ENCODE results near the gene TCFL5. TPM values are rescaled to one million over a fixed set of nuclear protein-coding genes. Genes with fewer than 3 reads are reported as not detected.

The TCFL5 gene
- total RNA-seq, 1 experiment from 2014 or later: 15.1 TPM

GRCh38 chr20:62859721-62860120 is 1.9 kb downstream of the TCFL5 start:
- H3K27ac Mint-ChIP-seq (ENCODE audit: unreplicated experiment): no peak overlapping the region
- CTCF ChIA-PET: no interaction called here
- TSS peak; percentile 23 for BruUV-seq (replicated peaks)

GRCh38 chr20:62858058-62858830 is 3.4 kb downstream of the TCFL5 start:
- Mint-ChIP-seq H3K4me1 (ENCODE audit: low read depth, unreplicated experiment) (peaks cover 15% of the 10 kb centered on the region), H3K36me3 (ENCODE audit: insufficient read depth, unreplicated experiment) (peaks cover 14% of the 10 kb centered on the region), H3K27ac (ENCODE audit: unreplicated experiment) (no peak overlapping the region), H3K27me3 (ENCODE audit: insufficient read depth, unreplicated experiment) (no peaks in the 10 kb centered on the region), H3K9me3 (ENCODE audit: unreplicated experiment) (peaks cover 9% of the 10 kb centered on the region), H3K4me3 (ENCODE audit: unreplicated experiment) (no peak overlapping the region)
- Histone ChIP-seq H3K9me3 (0 out of 2 replicates have a peak, but pooled peaks cover 1% of the 10 kb centered on the region), H3K27me3 (replicated peaks; ENCODE audit: control insufficient read depth, insufficient read depth, low read length) (no peaks in the 10 kb centered on the region), H3K4me3 (ENCODE audit: low read depth, low read length) (no peak overlapping the region), H3K4me1 (peaks cover 14% of the 10 kb centered on the region), H3K36me3 (ENCODE audit: control insufficient read depth, insufficient read depth, low read length) (no peaks in the 10 kb centered on the region)
- ChIA-PET CTCF (interaction anchor here (0.5 to 0.6 kb wide), 2 partner anchors 199 to 310 kb away, joined by 3 to 4 read pairs; no protein-coding TSS in a partner anchor), POLR2A (no interaction called here)
- no peak for DNase-seq
- BruUV-seq (replicated peaks): no TSS peak
- no peak for TF ChIP-seq CTCF (IDR thresholded peaks at IDR 0.05; ENCODE audit: insufficient read depth in 1 of 2, low read depth in 1 of 2, low read length in 1 of 2, severe bottlenecking in 1 of 2, unreplicated experiment in 1 of 2)
- intact Hi-C loops (cut with micrococcal nuclease; ENCODE audit: unreplicated experiment): no loop called here

More at GRCh38 chr20:62859721-62860120, 1.9 kb downstream of the TCFL5 start:
- H3K9me3 ChIP-seq: peaks cover 12% of the 10 kb centered on the region
- intact Hi-C loops (cut with micrococcal nuclease; ENCODE audit: unreplicated experiment): loop anchor here (5.0 kb wide), 1 partner anchor 52 kb away; no protein-coding TSS in a partner anchor
- peaks cover 11% of the 10 kb centered on the region for H3K9me3 Mint-ChIP-seq (ENCODE audit: unreplicated experiment)
- no peaks in the 10 kb centered on the region for H3K27me3 Mint-ChIP-seq (ENCODE audit: insufficient read depth, unreplicated experiment)
- peak overlapping the region; percentile 65 for H3K4me3 Mint-ChIP-seq (ENCODE audit: unreplicated experiment)
- DNase-seq: no peak
- POLR2A ChIA-PET: no interaction called here
- no peak overlapping the region for H3K4me3 ChIP-seq (ENCODE audit: low read depth, low read length)
- no peak for TF ChIP-seq CTCF (IDR thresholded peaks at IDR 0.05; ENCODE audit: insufficient read depth in 1 of 2, low read depth in 1 of 2, low read length in 1 of 2, severe bottlenecking in 1 of 2, unreplicated experiment in 1 of 2)
- H3K4me1 ChIP-seq: peaks cover 14% of the 10 kb centered on the region
- H3K27me3 ChIP-seq (replicated peaks; ENCODE audit: control insufficient read depth, insufficient read depth, low read length): no peaks in the 10 kb centered on the region
- peaks cover 15% of the 10 kb centered on the region for H3K4me1 Mint-ChIP-seq (ENCODE audit: low read depth, unreplicated experiment)
- H3K36me3 ChIP-seq (ENCODE audit: control insufficient read depth, insufficient read depth, low read length): no peaks in the 10 kb centered on the region
- peaks cover 14% of the 10 kb centered on the region for H3K36me3 Mint-ChIP-seq (ENCODE audit: insufficient read depth, unreplicated experiment)

GRCh38 chr20:62856931-62857619 is 4.5 kb downstream of the TCFL5 start:
- ChIA-PET CTCF (no interaction called here), POLR2A (interaction anchor here (0.6 kb wide), 1 partner anchor 78 kb away, joined by 8 read pairs; no protein-coding TSS in a partner anchor)
- H3K27ac Mint-ChIP-seq (ENCODE audit: unreplicated experiment): no peak overlapping the region

More at GRCh38 chr20:62856931-62857619, 4.5 kb downstream of the TCFL5 start:
- no peak for TF ChIP-seq CTCF (IDR thresholded peaks at IDR 0.05; ENCODE audit: insufficient read depth in 1 of 2, low read depth in 1 of 2, low read length in 1 of 2, severe bottlenecking in 1 of 2, unreplicated experiment in 1 of 2)
- Mint-ChIP-seq H3K4me1 (ENCODE audit: low read depth, unreplicated experiment) (peaks cover 7% of the 10 kb centered on the region), H3K36me3 (ENCODE audit: insufficient read depth, unreplicated experiment) (peaks cover 19% of the 10 kb centered on the region), H3K27me3 (ENCODE audit: insufficient read depth, unreplicated experiment) (no peaks in the 10 kb centered on the region), H3K9me3 (ENCODE audit: unreplicated experiment) (no peaks in the 10 kb centered on the region), H3K4me3 (ENCODE audit: unreplicated experiment) (no peak overlapping the region)
- no peak for DNase-seq
- H3K27me3 ChIP-seq (replicated peaks; ENCODE audit: control insufficient read depth, insufficient read depth, low read length): no peaks in the 10 kb centered on the region
- intact Hi-C loops (cut with micrococcal nuclease; ENCODE audit: unreplicated experiment): no loop called here
- H3K9me3 ChIP-seq: no peaks in the 10 kb centered on the region
- H3K4me3 ChIP-seq (ENCODE audit: low read depth, low read length): no peak overlapping the region
- BruUV-seq (replicated peaks): no TSS peak
- H3K36me3 ChIP-seq (ENCODE audit: control insufficient read depth, insufficient read depth, low read length): no peaks in the 10 kb centered on the region
- peaks cover 11% of the 10 kb centered on the region for H3K4me1 ChIP-seq

Measured in Caco-2 (cell line).